HEK293 (cell line): Measurements from ENCODE around the gene ITGA11.

ENCODE experiments used
- OVOL3 ChIP-seq: fragments of 450-650 bp; formaldehyde crosslinking; IDR thresholded peaks from 2 replicates; pipeline ENCODE4 v1.5.1; 2016; ENCODE audit warnings: missing biosample characterization, missing genetic modification characterization
- TCF7L2 ChIP-seq: IDR thresholded peaks from 2 replicates; pipeline ENCODE4 v1.6.1; 2011; ENCODE audit warnings: low read depth, mild to moderate bottlenecking, inconsistent platforms, low read length, moderate library complexity, borderline replicate concordance
- TRIM28 ChIP-seq: IDR thresholded peaks from 2 replicates; pipeline ENCODE4 v1.6.1; 2011; ENCODE audit warnings: low read length, control low read depth, borderline replicate concordance
- ZBTB20 ChIP-seq: fragments of 450-650 bp; formaldehyde crosslinking; IDR thresholded peaks from 2 replicates; pipeline ENCODE4 v1.5.1; 2016; ENCODE audit warnings: missing biosample characterization, missing genetic modification characterization
- ZNF266 ChIP-seq: fragments of 450-650 bp; formaldehyde crosslinking; IDR thresholded peaks from 2 replicates; pipeline ENCODE4 v1.5.1; 2016; ENCODE audit warnings: missing biosample characterization, missing genetic modification characterization, low read depth
- ZNF274 ChIP-seq, 2 experiments: fragments of 200-500 bp in 1 of 2; fragments of 450-650 bp in 1 of 2; sonication (Bioruptor generic) in 1 of 2; formaldehyde crosslinking in 1 of 2; IDR thresholded peaks; 2 replicates each; pipeline versions ENCODE4 v1.5.1 to v1.6.1; 2014 to 2016; ENCODE audit warnings: borderline replicate concordance in 1 of 2, inconsistent platforms in 1 of 2, low read length in 1 of 2, missing biosample characterization in 1 of 2, missing genetic modification characterization in 1 of 2
- ZNF501 ChIP-seq: fragments of 450-650 bp; formaldehyde crosslinking; IDR thresholded peaks from 2 replicates; pipeline ENCODE4 v1.5.1; 2016; ENCODE audit warnings: missing biosample characterization, missing genetic modification characterization
- ZNF670 ChIP-seq: fragments of 450-650 bp; formaldehyde crosslinking; IDR thresholded peaks from 2 replicates; pipeline ENCODE4 v1.5.1; 2016; ENCODE audit warnings: missing biosample characterization, missing genetic modification characterization, low read depth
- ZNF792 ChIP-seq: fragments of 450-650 bp; formaldehyde crosslinking; IDR thresholded peaks from 2 replicates; pipeline ENCODE4 v1.5.1; 2016; ENCODE audit warnings: missing biosample characterization, missing genetic modification characterization
- TF ChIP-seq, protein P1 (sequence below): fragments of 450-650 bp; formaldehyde crosslinking; IDR thresholded peaks from 2 replicates; pipeline ENCODE4 v1.5.1; 2016; ENCODE audit warnings: missing biosample characterization, missing genetic modification characterization
- TF ChIP-seq, protein P2 (sequence below): fragments of 450-650 bp; formaldehyde crosslinking; IDR thresholded peaks from 2 replicates; pipeline ENCODE4 v1.5.1; 2016; ENCODE audit warnings: missing biosample characterization, missing genetic modification characterization
- TF ChIP-seq, protein P3 (sequence below): fragments of 450-650 bp; formaldehyde crosslinking; IDR thresholded peaks from 2 replicates; pipeline ENCODE4 v1.5.1; 2016; ENCODE audit warnings: missing biosample characterization, missing genetic modification characterization, borderline replicate concordance
- TF ChIP-seq, protein P4 (sequence below): fragments of 450-650 bp; formaldehyde crosslinking; IDR thresholded peaks from 2 replicates; pipeline ENCODE4 v1.5.1; 2016; ENCODE audit warnings: missing biosample characterization, missing genetic modification characterization

GRCh38 chr15:68409736-68410370, 22.1 kb downstream of the ITGA11 start:
- TF ChIP-seq, protein P1, sequence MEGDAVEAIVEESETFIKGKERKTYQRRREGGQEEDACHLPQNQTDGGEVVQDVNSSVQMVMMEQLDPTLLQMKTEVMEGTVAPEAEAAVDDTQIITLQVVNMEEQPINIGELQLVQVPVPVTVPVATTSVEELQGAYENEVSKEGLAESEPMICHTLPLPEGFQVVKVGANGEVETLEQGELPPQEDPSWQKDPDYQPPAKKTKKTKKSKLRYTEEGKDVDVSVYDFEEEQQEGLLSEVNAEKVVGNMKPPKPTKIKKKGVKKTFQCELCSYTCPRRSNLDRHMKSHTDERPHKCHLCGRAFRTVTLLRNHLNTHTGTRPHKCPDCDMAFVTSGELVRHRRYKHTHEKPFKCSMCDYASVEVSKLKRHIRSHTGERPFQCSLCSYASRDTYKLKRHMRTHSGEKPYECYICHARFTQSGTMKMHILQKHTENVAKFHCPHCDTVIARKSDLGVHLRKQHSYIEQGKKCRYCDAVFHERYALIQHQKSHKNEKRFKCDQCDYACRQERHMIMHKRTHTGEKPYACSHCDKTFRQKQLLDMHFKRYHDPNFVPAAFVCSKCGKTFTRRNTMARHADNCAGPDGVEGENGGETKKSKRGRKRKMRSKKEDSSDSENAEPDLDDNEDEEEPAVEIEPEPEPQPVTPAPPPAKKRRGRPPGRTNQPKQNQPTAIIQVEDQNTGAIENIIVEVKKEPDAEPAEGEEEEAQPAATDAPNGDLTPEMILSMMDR = no peak
- TF ChIP-seq TRIM28 (no peak), ZNF274 (IDR thresholded peaks at IDR 0.05; ENCODE audit: low read length) (no peak), ZNF274 (tag by site-specific recombination; IDR thresholded peaks at IDR 0.05; ENCODE audit: borderline replicate concordance) (no peak), OVOL3 (tag by site-specific recombination) (no peak), ZNF792 (no peak), ZNF670 (tag by site-specific recombination) (no peak), ZNF266 (tag by site-specific recombination) (no peak), TCF7L2 (no peak), ZBTB20 (tag by site-specific recombination) (no peak), ZNF501 (tag by site-specific recombination) (no peak)
- TF ChIP-seq, protein P2, sequence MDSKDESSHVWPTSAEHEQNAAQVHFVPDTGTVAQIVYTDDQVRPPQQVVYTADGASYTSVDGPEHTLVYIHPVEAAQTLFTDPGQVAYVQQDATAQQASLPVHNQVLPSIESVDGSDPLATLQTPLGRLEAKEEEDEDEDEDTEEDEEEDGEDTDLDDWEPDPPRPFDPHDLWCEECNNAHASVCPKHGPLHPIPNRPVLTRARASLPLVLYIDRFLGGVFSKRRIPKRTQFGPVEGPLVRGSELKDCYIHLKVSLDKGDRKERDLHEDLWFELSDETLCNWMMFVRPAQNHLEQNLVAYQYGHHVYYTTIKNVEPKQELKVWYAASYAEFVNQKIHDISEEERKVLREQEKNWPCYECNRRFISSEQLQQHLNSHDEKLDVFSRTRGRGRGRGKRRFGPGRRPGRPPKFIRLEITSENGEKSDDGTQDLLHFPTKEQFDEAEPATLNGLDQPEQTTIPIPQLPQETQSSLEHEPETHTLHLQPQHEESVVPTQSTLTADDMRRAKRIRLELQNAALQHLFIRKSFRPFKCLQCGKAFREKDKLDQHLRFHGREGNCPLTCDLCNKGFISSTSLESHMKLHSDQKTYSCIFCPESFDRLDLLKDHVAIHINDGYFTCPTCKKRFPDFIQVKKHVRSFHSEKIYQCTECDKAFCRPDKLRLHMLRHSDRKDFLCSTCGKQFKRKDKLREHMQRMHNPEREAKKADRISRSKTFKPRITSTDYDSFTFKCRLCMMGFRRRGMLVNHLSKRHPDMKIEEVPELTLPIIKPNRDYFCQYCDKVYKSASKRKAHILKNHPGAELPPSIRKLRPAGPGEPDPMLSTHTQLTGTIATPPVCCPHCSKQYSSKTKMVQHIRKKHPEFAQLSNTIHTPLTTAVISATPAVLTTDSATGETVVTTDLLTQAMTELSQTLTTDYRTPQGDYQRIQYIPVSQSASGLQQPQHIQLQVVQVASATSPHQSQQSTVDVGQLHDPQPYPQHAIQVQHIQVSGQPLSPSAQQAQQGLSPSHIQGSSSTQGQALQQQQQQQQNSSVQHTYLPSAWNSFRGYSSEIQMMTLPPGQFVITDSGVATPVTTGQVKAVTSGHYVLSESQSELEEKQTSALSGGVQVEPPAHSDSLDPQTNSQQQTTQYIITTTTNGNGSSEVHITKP (tag by site-specific recombination) = no peak
- TF ChIP-seq, protein P3, sequence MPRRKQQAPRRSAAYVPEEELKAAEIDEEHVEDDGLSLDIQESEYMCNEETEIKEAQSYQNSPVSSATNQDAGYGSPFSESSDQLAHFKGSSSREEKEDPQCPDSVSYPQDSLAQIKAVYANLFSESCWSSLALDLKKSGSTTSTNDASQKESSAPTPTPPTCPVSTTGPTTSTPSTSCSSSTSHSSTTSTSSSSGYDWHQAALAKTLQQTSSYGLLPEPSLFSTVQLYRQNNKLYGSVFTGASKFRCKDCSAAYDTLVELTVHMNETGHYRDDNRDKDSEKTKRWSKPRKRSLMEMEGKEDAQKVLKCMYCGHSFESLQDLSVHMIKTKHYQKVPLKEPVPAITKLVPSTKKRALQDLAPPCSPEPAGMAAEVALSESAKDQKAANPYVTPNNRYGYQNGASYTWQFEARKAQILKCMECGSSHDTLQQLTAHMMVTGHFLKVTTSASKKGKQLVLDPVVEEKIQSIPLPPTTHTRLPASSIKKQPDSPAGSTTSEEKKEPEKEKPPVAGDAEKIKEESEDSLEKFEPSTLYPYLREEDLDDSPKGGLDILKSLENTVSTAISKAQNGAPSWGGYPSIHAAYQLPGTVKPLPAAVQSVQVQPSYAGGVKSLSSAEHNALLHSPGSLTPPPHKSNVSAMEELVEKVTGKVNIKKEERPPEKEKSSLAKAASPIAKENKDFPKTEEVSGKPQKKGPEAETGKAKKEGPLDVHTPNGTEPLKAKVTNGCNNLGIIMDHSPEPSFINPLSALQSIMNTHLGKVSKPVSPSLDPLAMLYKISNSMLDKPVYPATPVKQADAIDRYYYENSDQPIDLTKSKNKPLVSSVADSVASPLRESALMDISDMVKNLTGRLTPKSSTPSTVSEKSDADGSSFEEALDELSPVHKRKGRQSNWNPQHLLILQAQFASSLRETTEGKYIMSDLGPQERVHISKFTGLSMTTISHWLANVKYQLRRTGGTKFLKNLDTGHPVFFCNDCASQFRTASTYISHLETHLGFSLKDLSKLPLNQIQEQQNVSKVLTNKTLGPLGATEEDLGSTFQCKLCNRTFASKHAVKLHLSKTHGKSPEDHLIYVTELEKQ (tag by site-specific recombination) = no peak
- TF ChIP-seq, protein P4, sequence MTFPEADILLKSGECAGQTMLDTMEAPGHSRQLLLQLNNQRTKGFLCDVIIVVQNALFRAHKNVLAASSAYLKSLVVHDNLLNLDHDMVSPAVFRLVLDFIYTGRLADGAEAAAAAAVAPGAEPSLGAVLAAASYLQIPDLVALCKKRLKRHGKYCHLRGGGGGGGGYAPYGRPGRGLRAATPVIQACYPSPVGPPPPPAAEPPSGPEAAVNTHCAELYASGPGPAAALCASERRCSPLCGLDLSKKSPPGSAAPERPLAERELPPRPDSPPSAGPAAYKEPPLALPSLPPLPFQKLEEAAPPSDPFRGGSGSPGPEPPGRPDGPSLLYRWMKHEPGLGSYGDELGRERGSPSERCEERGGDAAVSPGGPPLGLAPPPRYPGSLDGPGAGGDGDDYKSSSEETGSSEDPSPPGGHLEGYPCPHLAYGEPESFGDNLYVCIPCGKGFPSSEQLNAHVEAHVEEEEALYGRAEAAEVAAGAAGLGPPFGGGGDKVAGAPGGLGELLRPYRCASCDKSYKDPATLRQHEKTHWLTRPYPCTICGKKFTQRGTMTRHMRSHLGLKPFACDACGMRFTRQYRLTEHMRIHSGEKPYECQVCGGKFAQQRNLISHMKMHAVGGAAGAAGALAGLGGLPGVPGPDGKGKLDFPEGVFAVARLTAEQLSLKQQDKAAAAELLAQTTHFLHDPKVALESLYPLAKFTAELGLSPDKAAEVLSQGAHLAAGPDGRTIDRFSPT (tag by site-specific recombination) = no peak
